ENCODE measurements around the gene KAZALD1. TPM values are rescaled to one million over a fixed set of nuclear protein-coding genes. Genes with fewer than 3 reads are reported as not detected.

Gene KAZALD1, protein sequence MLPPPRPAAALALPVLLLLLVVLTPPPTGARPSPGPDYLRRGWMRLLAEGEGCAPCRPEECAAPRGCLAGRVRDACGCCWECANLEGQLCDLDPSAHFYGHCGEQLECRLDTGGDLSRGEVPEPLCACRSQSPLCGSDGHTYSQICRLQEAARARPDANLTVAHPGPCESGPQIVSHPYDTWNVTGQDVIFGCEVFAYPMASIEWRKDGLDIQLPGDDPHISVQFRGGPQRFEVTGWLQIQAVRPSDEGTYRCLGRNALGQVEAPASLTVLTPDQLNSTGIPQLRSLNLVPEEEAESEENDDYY
- 10 to 100 TPM; 22.4 to 43.8 (median 28.3) TPM for polyA plus RNA-seq (ENCODE audit: insufficient read length in 10 of 10)
- long read RNA-seq, donor 1, partial matches to known transcripts = 0 of 6 reads
- long read RNA-seq, donor 1, other reads (novel, unspliced or antisense) = 0 of 6 reads
- long read RNA-seq, donor 2, partial matches to known transcripts = 6 of 9 reads
- long read RNA-seq, donor 2, other reads (novel, unspliced or antisense) = 0 of 9 reads
- long read RNA-seq, donor 3 = 0 reads
- long read RNA-seq, donor 4, partial matches to known transcripts = 7 of 10 reads
- long read RNA-seq, donor 4, other reads (novel, unspliced or antisense) = 0 of 10 reads
- long read RNA-seq, donor 5, transcript KAZALD1-201 (5 exons, 1,913 nt) = major isoform, 5 of 6 reads
- long read RNA-seq, donor 5, partial matches to known transcripts = 0 of 6 reads
- long read RNA-seq, donor 5, other reads (novel, unspliced or antisense) = 0 of 6 reads
- long read RNA-seq, donor 6, transcript KAZALD1-201 (5 exons, 1,913 nt) = major isoform, 12 of 14 reads
- long read RNA-seq, donor 6, partial matches to known transcripts = 0 of 14 reads
- long read RNA-seq, donor 6, other reads (novel, unspliced or antisense) = 0 of 14 reads
- long read RNA-seq, donor 7, transcript KAZALD1-201 (5 exons, 1,913 nt) = major isoform, 5 of 7 reads
- long read RNA-seq, donor 7, partial matches to known transcripts = 0 of 7 reads
- long read RNA-seq, donor 7, other reads (novel, unspliced or antisense) = 0 of 7 reads
- long read RNA-seq, donor 8, partial matches to known transcripts = 0 of 3 reads
- long read RNA-seq, donor 8, other reads (novel, unspliced or antisense) = 0 of 3 reads
- long read RNA-seq, donor 9 = 0 reads

DNA sequence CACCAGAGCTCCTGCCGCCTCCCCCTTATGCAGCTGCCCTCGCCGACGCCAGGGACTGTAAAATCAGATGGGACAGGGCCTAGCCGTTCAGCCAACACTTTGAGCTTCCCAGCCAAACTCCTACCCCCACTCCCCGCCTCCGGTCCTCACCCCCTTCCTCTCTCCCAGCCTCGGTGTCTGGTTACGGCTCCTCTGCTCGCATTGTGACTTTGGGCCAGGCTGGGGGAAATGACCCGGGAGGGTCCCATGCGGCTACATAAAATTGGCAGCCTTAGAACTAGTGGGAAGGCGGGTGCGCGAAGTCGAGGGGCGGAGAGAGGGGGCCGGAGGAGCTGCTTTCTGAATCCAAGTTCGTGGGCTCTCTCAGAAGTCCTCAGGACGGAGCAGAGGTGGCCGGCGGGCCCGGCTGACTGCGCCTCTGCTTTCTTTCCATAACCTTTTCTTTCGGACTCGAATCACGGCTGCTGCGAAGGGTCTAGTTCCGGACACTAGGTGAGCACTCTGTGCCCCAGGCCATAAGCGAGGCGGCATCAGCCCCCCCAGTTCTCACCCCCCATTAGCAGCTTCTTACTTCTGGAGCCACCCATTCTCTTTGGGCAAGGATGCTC lies at the start of gene KAZALD1:
TSS of gene KAZALD1 (plus strand) at position 366 of the 608 bp plus-strand sequence. CDS start 604 bp downstream, outside the sequence.
- peak; percentile 88 to 98 (median 96) for DNase-seq

DNA sequence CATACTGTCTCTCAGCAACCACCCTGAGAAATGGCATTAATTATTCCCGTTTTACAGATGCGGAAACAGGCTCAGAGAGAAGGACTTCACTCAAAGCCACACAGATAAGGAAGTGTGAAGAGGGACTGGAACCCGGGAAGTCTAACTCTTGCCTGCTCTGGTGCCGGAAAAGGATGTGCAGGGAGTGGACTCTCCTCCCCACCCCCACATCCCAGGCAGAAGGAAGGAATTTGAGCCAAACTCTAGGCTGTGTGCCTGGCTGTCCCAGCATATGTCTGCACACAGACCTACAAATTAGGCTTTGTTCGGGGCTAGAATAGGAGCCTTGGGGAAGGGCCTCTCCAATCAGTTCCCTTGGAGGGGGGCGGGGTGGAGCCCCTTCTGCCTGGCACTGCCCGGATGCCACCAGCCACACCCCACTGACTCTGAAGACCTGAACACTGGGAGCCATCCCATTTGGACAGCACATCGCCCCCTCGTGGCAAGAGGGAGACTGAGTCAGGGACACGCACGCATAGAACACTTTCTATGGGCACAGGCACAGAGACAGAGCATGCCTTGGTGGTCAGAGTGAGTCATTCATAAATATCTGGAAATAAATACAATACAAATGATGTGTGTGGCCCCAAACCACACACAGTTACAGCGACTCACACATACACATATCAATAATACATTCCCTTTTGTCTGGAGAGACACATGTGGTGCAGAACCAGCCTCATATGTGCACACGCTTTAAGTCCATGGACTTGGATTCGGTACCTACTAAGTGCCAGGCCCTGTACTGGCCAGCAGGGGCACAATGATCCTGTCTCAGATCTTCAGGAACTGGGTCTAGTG lies 49.0 kb upstream of the KAZALD1 start:
- peak; percentile 80 to 89 (median 89) for DNase-seq

DNA sequence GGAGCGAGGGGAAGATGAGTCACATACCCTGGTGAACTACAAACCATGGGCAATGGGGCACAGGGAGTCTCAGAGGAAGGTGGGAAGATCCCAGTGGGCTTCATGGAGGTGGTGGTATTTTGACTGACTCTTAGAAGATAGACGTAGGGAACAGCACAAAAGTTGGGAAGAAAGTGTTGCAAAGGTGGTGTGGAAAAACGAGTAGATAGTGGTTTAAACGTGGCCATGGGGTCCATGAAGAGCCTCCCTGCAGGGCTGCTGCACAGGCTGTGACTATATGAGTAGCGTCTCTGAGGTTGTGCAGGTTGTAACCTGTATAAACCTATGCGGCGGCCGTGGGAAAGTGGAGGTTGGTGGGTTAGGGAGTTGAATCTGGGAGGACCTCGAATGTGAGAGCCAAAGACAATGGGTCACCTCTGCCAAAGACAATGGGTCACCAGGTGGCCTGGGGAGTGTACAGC lies 48.4 kb upstream of the KAZALD1 start:
- DNase-seq = no peak

DNA sequence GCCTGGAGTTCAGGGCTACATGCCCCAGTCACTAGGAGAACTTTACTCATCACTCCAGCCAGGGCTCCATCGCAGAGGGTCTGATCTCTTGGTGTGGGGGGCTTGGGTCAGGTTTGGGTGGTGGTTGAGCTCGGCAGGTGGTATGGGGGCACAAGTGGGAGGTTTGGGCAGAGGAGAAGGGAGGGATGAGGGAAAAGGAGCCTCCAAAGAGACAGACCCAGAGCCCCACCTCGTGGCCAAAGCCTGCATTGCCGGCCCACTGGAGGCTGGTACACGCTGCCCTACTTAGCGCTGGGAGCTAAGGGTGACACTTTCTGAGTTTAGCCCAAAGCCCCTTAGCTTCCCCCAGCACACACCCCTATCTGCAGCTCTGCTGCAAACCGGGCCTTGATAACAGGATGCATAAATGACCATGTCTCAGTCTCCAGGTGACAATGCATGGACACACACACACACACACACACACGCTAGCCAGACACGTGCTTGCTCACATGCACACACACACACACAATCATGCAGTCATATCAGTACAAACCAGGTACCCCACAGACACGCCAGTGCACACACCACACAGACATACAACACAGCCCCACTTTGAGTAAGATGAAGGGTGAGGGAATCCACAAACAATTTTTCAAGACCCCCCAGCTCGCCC lies 47.4 kb upstream of the KAZALD1 start:
- peak in 2 of 3 donors; percentile 79 to 82 for DNase-seq

DNA sequence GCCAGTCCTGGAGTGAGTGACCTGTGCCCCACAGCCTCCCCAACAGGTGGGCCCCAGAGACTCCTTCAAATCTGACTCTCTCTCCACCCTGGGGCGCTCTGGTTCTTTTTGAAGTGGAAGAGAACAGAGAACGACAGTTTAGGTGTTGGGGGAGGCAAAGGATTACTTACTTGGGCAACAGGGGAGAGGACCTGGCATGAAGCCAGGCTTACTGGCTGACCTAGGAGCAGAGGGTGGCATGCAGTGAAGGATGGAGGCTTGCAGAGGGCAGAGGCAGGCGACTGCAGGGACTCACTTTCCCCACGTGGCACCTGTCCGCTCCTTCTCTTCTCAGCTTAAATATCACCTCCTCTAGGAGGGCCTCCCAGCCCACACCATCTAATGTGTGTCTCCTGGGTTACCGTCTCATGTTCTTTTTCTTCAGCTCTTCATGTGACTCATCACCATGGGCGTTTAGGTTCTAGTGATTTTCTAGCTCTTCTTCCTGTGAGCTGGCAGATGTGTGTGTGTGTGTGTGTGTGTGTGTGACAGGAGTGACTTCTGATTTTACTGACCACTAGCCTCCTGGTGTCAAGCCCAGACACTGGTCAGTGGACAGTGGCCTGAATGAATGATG lies 46.7 kb upstream of the KAZALD1 start:
- DNase-seq = no peak

DNA sequence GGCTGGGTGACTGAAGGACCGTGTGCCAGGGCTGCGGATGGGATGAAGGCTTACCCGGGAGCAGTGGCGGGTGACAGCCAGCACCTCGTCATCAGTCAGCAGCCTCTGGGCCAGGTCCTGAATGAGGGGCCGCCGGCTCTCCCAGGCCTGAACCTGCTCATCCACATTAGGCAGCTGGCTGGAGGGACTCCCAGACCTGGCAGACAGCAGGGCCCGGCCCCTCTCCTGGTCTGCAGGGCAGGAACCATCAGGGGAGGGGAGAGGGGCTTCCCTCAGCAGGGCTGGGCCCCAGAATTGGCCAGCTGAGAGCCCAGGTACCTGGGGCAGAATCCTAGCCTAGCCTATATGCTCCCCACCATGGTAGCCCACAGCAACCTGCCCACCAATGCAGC lies 46.2 kb upstream of the KAZALD1 start:
- DNase-seq = no peak

DNA sequence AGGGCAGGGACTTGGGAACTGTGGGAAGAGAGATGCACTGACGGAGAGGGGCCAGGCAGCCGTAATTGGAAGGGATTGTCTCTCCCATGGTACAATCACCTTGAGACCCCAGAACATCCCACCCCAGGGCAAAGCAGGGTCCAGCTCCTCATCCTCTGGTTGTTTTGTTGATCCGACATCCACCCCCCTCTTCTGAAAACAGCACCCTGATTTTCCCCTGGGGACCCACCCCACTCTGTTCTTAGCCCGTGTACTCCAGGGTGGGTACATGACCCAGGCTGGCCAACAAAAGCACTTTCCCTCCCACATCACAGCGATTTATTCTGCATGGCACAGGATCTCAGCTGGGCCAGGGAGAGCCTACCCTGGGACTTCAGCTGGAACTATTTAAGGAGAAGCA lies 45.0 kb upstream of the KAZALD1 start:
- no peak for DNase-seq

DNA sequence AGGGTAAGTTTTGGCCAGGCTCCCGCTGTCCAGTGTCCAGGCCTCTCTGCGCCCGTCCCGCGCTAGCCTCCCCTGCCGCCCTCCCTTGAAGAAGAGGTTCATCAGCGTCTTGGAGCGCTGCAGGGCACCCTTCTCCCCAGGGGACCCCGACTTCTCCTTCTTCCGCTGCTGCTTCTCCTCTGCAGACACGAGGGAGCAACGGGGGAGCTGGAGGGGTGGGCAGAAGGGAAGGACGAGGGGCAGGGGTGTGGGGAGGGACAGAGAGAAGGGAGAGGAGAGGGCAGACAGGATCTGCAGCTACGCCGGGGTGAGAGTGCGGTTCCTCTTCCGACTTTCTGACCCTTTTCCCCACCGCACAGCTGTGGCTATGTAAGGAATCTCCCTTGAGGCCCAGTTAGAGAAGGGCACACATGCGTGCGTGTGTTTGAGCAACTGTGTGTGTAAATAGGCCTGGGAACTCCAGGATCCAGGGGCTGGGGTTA lies 43.6 kb upstream of the KAZALD1 start:
- DNase-seq = peak in 1 of 3 donors; percentile 49

DNA sequence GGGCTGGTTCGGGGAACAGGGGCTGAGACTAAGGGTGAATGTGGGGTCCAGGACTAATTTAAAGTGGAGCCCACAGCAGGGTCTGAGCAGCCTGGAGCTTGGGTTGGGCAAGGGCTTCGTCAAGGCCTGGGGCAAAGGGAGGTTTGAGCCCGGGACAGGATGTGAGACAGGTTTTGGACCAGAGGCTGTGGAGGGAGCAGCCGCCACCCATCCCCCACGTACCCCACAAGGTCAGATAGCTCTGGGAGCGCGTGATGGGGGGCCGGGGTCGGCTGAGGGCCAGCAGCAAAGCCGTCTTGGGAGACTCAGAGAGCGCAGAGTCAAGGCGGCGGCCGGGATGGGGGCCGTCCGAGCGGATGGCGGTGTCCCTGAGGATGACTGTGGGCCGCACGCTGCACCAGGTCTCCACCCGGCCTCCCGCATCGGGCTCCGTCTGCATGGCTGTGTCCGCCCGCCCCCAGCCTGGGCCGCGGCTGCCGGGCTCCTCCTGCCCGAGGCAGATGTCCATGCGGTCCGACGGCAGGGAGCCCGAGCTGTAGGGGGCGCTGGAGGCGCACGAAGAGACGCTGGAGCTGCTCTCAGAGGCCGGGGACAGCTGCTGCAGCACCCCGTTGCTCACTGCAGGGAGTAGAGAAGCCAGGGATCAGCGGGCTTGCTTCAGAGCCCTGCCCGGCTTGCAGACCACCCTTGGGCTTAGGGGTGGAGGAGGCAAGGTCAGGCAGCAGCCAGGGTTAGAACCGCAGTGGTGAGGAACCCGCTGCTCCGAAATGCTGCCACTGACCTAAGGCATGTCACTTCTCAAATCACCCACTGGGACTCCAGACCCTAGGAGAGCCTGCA lies 43.0 kb upstream of the KAZALD1 start:
- peak in 2 of 3 donors; percentile 70 to 87 for DNase-seq

DNA sequence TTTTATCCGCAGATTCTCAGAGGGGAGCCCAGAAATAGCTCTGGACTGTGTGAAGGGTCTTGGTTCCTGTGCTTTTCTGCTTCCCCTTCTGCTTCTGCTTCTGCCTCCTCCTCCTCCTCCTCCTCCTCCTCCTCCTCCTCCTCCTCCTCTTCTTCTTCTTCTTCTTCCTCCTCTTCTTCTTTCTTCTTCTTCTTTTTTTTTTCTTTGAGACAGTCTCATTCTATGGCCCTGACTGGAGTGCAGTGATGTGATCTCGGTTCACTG lies 42.4 kb upstream of the KAZALD1 start:
- no peak for DNase-seq

DNA sequence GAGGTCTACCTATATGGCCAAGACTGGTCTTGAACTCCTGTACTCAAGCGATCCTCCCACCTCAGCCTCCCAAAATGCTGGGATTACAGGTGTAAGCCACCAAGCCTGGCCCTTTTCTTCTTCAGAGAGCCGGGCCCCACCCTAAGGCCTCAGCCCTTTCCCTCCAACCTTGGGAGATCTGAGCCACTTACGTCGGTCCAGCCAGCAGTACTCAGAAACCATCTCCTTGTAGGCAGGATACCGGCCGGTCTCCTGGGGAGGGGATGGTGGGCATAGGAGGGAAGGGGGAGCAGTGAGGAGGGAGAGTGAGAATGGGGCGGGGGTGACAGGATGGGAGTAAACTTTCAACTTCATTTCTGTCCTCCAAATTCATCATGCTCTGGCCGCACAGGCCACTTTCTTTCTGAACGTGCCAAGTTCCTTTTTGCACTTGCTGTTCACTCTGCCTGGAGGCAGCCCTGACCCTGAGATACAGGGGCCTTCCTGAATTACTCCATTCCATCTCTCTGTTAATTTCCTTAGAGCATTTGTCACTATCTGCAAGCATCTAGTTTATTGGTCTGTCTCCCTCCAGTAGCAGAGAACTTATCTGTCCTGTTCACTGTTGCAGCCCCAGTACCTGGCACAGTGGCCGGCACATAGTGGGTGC lies 41.2 kb upstream of the KAZALD1 start:
- no peak for DNase-seq

DNA sequence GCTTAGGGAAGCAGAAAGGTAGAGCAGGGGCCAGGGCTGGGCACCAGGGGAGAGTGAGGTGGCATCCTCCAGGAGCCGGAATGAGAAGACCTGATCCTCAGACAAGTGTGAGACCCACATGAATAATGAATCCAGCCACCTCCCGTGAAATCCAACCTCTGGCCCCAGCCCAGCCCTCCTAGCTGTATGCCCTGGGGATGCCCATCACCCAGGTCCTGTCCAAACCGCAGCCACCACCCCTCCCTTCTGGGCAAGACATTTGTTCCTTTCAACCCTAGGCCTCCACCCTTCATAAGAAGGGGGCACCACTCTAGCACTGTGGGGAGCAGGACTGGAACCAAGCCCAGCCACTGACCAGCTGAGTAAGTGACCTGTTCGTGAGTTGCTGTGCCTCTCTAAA lies 40.5 kb upstream of the KAZALD1 start:
- DNase-seq = no peak

DNA sequence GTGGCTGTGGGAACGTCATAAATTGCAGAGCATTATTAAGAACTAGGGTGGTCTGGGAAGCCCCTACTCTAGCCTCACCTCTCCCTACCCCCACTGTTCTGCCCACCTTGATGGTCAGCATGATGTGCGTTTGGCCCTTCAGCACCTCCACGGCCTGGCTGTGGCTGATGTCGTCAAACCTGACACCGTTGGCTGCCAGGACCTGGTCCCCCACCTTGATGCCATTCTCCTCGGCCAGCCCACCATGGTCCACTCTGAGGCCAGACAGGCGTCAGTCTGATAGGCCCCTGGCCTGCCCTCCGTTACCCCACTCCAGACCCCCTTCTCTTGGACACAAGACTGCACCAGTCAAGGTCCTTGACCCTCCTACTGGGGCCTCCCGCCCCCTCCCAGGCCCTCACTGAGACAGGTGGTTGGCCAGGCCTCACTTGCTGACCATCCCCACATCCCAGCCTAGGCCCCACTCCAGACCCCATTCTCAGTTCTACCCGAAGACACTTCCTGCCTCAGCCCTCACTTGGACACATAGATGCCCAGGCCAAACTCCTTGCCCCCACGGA lies 40.0 kb upstream of the KAZALD1 start:
- DNase-seq = no peak

DNA sequence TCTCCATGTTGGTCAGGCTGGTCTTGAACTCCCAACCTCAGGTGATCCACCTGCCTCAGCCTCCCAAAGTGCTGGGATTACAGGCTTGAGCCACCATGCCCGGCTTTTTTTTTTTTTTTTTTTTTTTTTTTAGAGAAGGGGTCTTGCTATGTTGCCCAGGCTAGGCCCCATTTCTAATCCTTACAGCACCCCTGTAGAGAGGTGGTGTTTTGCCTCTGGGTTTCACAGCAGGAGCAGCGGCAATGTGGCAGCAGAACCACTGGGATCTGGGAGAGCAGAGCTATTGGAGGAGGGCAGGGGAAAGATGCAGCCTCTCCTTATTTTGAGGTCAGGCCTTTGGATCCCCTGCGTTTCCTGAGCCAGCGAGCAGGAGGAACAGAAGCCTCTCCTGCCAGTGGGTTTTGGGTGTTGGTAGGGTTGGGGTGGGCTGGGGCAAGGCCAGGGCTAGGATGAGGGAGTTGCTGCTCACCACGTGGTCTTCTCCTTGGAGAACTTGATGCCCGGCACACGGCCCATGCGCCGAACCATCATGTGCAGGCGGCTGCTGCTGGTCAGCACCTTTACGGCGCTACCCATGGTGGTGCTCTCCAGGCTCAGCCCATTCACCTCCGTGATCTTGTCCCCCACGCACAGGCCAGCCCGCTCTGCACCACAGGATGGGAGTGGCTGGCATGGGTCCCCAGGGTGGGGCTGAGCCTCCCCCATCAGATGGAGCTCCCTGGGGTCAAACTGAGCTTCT lies 38.7 kb upstream of the KAZALD1 start:
- no peak for DNase-seq

DNA sequence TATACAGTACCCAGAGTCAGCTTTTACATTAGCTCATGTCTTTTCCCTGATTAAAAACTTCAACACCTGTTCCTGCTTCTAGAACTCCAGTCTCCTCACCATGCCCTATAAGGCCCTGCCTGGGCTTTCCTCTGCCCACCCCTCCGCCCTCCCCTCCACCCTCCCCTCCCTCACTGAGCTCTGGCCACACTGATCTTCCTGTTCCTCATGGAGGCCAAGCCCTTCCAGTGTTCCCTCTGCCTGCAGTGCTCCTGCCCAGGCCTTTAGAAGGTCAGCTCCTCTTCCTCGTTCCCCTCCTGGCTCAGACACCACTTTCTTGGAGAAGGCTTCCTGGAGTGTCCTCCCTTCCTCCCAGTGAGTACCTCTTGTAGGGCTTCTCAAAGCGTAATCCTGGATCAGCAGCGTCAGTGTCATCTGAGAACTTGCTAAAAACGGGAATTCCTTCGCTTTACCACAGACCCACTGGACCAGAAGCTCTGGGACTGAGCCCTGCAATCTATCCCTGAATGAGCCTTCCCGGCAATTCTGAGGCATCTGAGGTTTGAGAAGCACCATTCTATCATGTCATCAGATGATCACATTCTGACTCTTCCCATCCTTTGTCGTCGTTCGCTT lies 34.6 kb upstream of the KAZALD1 start:
- DNase-seq = no peak

DNA sequence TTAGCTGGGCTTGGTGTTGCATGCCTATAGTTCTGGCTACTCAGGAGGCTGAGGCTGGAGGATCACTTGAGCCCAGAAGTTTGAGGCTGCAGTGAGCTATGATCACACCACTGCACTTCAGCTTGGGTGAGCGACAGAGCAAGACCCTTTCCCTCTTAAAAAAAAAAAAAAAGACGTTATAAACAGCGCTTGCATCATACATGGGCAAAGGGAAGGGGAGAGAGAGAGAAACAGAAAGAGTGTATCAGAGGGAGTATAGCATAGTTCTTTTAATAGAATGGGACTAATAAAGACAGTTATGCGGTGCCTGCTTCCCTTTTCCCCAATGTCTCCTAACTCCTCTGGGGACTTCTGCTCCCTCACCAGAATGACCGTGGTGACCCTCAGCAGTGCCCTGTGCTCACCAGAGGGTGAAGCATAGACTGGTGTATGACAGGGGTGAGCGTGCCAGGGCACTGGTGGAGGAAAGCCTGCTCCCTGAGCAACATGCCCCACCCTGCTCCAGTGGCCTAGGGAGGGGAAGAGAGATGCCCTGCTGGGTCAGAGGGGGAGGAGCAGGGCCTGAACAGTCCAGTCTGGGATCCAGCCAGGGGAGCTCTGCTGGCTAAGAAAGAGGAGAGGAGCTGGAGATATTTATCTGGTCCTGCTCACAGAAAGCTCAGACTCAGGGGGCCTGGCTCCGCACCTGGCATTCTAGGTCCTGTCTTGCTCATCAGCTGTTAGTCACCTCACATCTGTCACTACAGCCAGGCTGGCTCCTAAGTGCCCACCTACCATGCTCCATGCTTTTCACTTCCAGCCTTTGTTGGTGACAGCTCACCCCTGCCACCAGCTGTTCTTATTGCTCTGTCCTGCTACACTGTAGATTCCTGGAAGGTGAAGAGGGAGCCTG lies 33.1 kb upstream of the KAZALD1 start:
- DNase-seq = no peak
